BLaER1 treated with 17β-estradiol and CSF1 and Interleukin-3, amounts not matched to agents 10 nM and 100 nM (cell line): ENCODE measurements around the gene PAM16.

Experiments used
- H3K27ac ChIP-seq, 11 experiments: shearing (Covaris generic); formaldehyde crosslinking; 2 replicates each; pipeline ENCODE4 v1.8.1; 2022
- H3K27me3 ChIP-seq, 11 experiments: shearing (Covaris generic); formaldehyde crosslinking; 2 replicates each; pipeline ENCODE4 v1.8.1; 2022
- H3K36me3 ChIP-seq, 11 experiments: shearing (Covaris generic); formaldehyde crosslinking; 2 replicates each; pipeline ENCODE4 v1.8.1; 2022
- H3K4me1 ChIP-seq, 10 experiments: shearing (Covaris generic); formaldehyde crosslinking; 2 replicates each; pipeline ENCODE4 v1.8.1; 2022
- H3K4me2 ChIP-seq, 11 experiments: shearing (Covaris generic); formaldehyde crosslinking; 2 replicates each; pipeline ENCODE4 v1.8.1; 2022
- H3K4me3 ChIP-seq, 10 experiments: shearing (Covaris generic); formaldehyde crosslinking; 2 replicates each; pipeline ENCODE4 v1.8.1; 2022
- H3K9ac ChIP-seq, 11 experiments: shearing (Covaris generic); formaldehyde crosslinking; 2 replicates each; pipeline ENCODE4 v1.8.1; 2022
- H3K9me3 ChIP-seq, 11 experiments: shearing (Covaris generic); formaldehyde crosslinking; replicated peaks in 1 of 11; 2 replicates each; pipeline ENCODE4 v1.8.1; 2022
- H4K20me1 ChIP-seq, 11 experiments: shearing (Covaris generic); formaldehyde crosslinking; 2 replicates each; pipeline ENCODE4 v1.8.1; 2022
- Cebpa-rat ChIP-seq, 11 experiments: shearing (Covaris generic); IDR thresholded peaks; 2 replicates each; pipeline ENCODE4 v1.8.1; 2022

PAM16 gene

DNA sequence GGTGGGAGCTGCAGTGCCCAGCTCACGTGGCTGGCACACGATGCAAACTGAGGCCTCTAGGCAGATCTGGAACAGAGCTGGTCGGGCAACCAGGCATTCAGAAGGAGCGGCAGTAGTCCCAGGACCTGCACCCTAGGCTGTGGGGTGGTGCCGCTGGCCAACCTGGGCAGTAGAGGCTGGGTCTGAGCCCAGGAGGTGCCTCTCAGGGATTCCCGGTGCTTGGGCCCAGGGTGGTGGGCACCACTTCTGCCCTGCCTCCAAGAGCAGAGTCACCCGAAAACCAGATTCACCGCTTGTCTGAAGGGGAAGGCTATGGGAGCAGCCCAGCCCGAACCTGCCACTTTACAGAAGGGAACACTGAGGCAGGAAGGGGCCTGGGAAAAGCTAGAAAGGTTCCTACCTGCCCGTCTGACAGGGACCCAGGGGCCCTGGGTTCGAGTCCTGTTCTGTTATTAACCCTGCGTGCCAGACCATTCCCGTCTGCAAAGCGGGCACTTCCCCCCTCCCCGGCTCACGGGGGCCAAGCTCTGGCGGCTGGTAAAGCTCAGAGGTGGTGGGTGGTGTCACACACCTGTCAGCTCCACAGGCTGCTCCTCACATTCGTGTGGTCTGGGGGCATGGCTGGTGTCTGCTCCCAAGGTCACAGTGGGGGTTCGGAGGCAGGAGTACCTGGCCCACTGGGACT, 18.4 kb downstream of the PAM16 start:
- peaks cover 0 to 87% (median 48%) of the 10 kb centered on the region in 11 experiments; a peak in 19 of 22 replicates for H4K20me1 ChIP-seq
- peaks cover 22 to 54% (median 46%) of the 10 kb centered on the region in 11 experiments for H3K36me3 ChIP-seq
- peaks cover 22 to 42% (median 31%) of the 10 kb centered on the region in 10 experiments for H3K4me1 ChIP-seq
- H3K9ac ChIP-seq: 0 out of 22 replicates have a peak overlapping the region, but pooled peaks of 1 of the 11 experiments have one; percentile 2
- H3K27me3 ChIP-seq: no peaks in the 10 kb centered on the region
- no peak overlapping the region for H3K27ac ChIP-seq
- TF ChIP-seq Cebpa-rat (IDR thresholded peaks at IDR 0.05): no peak
- no peak overlapping the region for H3K4me3 ChIP-seq
- H3K9me3 ChIP-seq: no peaks in the 10 kb centered on the region
- H3K4me2 ChIP-seq: no peak overlapping the region

DNA sequence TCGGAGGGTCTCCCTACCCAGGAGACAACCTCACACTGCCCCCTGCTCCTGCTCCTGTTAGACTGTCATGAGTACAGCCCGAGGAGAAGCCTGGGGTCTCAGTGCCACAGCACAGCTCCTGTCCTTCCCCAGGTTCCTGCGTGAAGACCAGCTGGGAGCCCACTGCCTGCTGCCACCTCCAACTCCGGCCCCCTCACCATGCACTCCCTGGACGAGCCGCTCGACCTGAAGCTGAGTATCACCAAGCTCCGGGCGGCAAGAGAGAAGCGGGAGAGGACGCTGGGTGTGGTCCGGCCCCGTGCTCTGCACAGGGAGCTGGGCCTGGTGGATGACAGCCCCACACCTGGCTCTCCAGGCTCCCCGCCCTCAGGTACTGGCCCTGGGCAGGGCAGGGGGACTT, 19.0 kb downstream of the PAM16 start:
- peaks cover 15 to 47% (median 39%) of the 10 kb centered on the region in 11 experiments; a peak in 21 of 22 replicates for H3K36me3 ChIP-seq
- no peak for TF ChIP-seq Cebpa-rat (IDR thresholded peaks at IDR 0.05)

DNA sequence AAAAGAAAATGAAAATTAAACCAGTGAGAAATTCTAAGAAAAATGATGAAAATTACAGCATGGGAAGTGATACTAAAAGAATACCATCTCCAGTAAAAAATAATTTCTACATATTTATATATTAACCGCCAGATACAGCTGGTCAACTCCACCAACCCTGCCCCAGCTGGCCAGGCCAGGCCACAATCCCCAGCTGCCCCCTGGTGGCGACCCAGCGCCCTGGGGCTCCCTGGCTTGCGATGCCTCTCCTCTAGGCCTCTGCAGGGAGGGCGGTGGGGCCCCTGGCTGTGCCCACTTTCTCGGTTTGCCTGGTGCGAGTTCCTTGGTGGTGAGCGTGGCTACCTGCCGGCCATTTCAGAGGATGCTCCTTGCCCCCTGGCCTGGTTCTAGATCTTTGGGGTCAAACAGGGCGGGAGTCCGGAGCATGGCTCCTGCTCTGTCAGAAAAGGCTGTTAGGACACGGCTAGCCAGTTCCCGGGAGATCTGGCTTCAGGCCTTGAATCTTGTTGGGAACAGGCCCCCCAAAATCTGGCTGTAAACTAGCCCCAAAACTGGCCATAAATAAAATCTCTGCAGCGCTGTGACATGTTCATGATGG, 20.7 kb downstream of the PAM16 start:
- no peaks in the 10 kb centered on the region for H3K9me3 ChIP-seq
- peaks cover 3 to 33% (median 25%) of the 10 kb centered on the region in 11 experiments; a peak in 19 of 22 replicates for H3K36me3 ChIP-seq

More for the DNA sequence above, 19.0 kb downstream of the PAM16 start:
- no peak overlapping the region for H3K27ac ChIP-seq
- H3K9ac ChIP-seq: peak overlapping the region in 1 of 11 experiments; percentile 13; a peak in 1 of 22 replicates
- peaks cover 25 to 44% (median 35%) of the 10 kb centered on the region in 10 experiments for H3K4me1 ChIP-seq
- no peak overlapping the region for H3K4me3 ChIP-seq
- no peaks in the 10 kb centered on the region for H3K9me3 ChIP-seq
- no peak overlapping the region for H3K4me2 ChIP-seq
- peaks cover 0 to 83% (median 41%) of the 10 kb centered on the region in 11 experiments; a peak in 19 of 22 replicates for H4K20me1 ChIP-seq
- no peaks in the 10 kb centered on the region for H3K27me3 ChIP-seq

DNA sequence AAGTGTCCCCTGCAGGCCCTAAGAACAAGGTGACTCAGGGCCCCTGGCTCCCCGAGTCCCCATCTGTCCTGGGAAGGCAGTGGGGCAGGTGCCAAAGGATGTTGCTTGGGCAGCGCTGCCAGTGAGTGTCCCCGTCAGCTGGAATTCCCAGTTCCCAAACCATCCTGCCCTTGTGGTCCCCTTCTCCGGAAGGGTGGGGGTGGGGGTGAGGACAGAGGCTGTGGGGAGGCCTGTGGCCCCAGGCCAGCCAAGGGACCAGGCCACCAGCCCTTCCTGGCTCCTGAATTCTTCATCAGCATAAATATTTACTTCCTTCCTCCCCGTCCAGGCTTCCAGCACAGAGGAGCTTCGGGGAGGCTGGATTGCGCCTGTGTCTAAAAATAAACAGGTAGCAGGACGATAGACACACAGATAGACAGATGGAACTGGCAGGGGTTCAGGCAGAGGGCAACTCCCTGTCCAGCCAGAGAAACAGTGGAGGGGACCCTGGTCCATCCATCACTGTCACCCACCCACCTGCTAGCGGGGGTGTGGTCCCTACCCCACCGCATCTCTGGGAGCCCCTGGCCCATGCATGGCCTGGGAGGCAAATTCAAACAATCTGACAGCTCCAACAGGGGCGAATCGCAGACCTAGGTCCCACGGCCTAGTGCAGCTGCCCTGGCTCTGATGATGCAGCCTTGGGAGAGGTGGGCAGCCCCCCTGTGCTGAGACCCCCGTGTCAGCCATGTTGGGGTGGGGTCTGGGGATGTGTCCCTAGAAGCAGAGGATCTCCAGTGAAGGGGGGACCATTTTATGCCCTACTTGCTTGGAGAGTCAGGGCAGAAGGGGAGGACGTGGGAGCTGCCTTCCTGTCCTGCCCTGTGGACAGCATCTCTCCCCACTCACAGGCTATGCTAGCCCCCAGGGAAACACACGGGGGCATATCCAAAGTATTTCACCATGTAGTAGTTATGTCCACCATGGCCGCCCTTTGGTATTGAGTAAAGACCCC, 22.0 kb downstream of the PAM16 start:
- H3K4me1 ChIP-seq: peaks cover 55 to 63% (median 59%) of the 10 kb centered on the region in 10 experiments
- TF ChIP-seq Cebpa-rat (IDR thresholded peaks at IDR 0.05): no peak
- peak overlapping the region; percentile 93 to 99 (median 98) for H3K4me2 ChIP-seq
- H3K27ac ChIP-seq: peak overlapping the region; percentile 65 to 93 (median 88); a peak in 21 of 22 replicates
- no peaks in the 10 kb centered on the region for H3K27me3 ChIP-seq
- peak overlapping the region; percentile 54 to 75 (median 64); a peak in 14 of 20 replicates for H3K4me3 ChIP-seq
- peak overlapping the region; percentile 77 to 88 (median 83) for H3K9ac ChIP-seq
- peaks cover 11 to 87% (median 28%) of the 10 kb centered on the region in 11 experiments; a peak in 19 of 22 replicates for H4K20me1 ChIP-seq
- H3K36me3 ChIP-seq: peaks cover 0 to 23% (median 15%) of the 10 kb centered on the region in 11 experiments; a peak in 17 of 22 replicates
- no peaks in the 10 kb centered on the region for H3K9me3 ChIP-seq

More for the DNA sequence above, 20.7 kb downstream of the PAM16 start:
- peak overlapping the region in 5 of 11 experiments; percentile 16 to 33 (median 24); a peak in 5 of 22 replicates for H3K9ac ChIP-seq
- peak overlapping the region in 1 of 11 experiments; percentile 93; a peak in 1 of 22 replicates for H3K27ac ChIP-seq
- H4K20me1 ChIP-seq: peaks cover 0 to 85% (median 27%) of the 10 kb centered on the region in 11 experiments; a peak in 18 of 22 replicates
- H3K4me3 ChIP-seq: no peak overlapping the region
- no peak for TF ChIP-seq Cebpa-rat (IDR thresholded peaks at IDR 0.05)
- H3K27me3 ChIP-seq: no peaks in the 10 kb centered on the region
- peaks cover 42 to 59% (median 52%) of the 10 kb centered on the region in 10 experiments for H3K4me1 ChIP-seq
- peak overlapping the region in 4 of 11 experiments; percentile 96 to 99 (median 98); a peak in 6 of 22 replicates for H3K4me2 ChIP-seq

DNA sequence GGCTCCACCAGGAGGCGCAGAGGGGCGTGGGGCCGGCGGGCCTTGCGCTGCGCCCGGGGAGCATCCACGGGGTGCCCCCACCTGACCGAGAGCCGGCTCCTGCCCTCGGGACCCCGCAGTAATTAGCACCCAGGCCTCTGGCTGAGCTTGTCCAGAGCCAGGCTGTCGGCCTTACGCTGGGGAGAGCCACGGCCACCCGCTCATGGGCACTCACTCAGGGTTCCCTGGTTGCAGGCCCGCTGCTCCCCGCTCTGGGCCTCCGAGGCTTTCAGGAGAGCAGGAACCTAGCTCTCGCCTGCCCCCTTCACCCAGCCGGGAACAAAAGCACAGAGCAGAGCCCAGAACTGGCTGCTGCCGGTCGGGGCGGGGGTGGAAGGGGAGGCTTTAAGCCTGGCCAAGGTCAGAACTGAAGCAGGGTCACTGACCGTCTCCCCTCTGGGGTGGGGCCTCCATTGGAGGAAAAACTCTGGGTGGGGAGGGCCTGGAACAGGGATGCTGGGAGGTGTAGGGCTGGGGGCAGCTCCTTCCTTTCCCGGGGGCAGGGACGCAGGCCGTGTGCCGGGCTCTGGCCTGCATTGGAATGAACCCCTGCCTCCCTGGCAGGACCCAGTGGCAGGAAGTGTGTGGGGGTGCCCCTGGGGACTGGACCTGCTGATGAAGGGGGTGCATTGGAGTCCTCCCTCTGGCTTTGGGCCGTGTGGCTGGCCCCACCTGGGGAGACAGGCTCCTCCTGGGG, 22.9 kb downstream of the PAM16 start:
- H3K4me1 ChIP-seq: peaks cover 64 to 72% (median 68%) of the 10 kb centered on the region in 10 experiments
- peak overlapping the region; percentile 54 to 75 (median 64) for H3K4me3 ChIP-seq
- H4K20me1 ChIP-seq: peaks cover 19 to 87% (median 35%) of the 10 kb centered on the region in 11 experiments; a peak in 21 of 22 replicates
- no peaks in the 10 kb centered on the region for H3K9me3 ChIP-seq
- no peak for TF ChIP-seq Cebpa-rat (IDR thresholded peaks at IDR 0.05)
- H3K9ac ChIP-seq: peak overlapping the region; percentile 77 to 88 (median 83)
- H3K36me3 ChIP-seq: peaks cover 0 to 17% (median 11%) of the 10 kb centered on the region in 11 experiments; a peak in 17 of 22 replicates
- no peaks in the 10 kb centered on the region for H3K27me3 ChIP-seq
- peak overlapping the region; percentile 65 to 93 (median 88); a peak in 21 of 22 replicates for H3K27ac ChIP-seq
- peak overlapping the region; percentile 93 to 99 (median 98) for H3K4me2 ChIP-seq

DNA sequence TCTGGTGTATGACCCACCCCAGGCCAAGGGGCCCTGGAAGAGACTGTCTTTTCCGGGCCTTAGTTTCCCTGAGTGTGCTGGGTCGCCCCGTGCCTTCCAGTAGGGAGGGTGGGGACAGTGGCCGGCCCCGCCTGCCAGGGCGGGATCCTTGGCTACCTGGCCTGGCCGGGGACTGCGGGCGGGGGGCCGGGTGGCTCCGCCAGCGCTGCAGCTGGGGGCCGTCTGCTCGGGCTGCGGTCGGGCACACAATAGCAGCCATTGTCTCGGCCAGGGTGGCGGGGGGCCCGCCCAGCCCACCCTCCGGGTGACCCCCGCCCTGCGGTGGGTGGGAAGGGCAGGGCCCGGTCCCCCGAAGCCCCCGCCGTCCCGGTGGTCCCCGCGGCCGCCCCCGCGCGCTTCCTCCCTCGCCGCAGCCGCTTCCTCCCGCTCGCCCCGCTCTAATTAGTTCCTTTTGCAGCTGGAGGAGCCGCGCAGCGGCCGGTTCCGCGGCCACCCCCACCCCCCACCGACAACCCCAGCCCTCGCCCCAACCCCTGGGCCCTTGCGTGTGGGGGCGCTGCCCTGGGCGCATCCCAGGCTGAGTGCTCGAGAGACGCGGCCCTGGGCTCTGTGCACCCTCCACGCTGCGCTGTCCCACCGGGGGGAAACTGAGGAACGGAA, 23.6 kb downstream of the PAM16 start:
- peaks cover 0 to 10% (median 6%) of the 10 kb centered on the region in 11 experiments; a peak in 14 of 22 replicates for H3K36me3 ChIP-seq
- H3K27ac ChIP-seq: peak overlapping the region; percentile 65 to 93 (median 88); a peak in 21 of 22 replicates
- H3K9me3 ChIP-seq: no peaks in the 10 kb centered on the region
- H3K4me3 ChIP-seq: peak overlapping the region; percentile 54 to 75 (median 64)
- H3K4me2 ChIP-seq: peak overlapping the region; percentile 93 to 99 (median 98)
- H3K9ac ChIP-seq: peak overlapping the region; percentile 77 to 88 (median 83)
- H3K27me3 ChIP-seq: no peaks in the 10 kb centered on the region
- no peak for TF ChIP-seq Cebpa-rat (IDR thresholded peaks at IDR 0.05)
- peaks cover 64 to 79% (median 74%) of the 10 kb centered on the region in 10 experiments for H3K4me1 ChIP-seq
- H4K20me1 ChIP-seq: peaks cover 19 to 87% (median 36%) of the 10 kb centered on the region in 11 experiments; a peak in 21 of 22 replicates

DNA sequence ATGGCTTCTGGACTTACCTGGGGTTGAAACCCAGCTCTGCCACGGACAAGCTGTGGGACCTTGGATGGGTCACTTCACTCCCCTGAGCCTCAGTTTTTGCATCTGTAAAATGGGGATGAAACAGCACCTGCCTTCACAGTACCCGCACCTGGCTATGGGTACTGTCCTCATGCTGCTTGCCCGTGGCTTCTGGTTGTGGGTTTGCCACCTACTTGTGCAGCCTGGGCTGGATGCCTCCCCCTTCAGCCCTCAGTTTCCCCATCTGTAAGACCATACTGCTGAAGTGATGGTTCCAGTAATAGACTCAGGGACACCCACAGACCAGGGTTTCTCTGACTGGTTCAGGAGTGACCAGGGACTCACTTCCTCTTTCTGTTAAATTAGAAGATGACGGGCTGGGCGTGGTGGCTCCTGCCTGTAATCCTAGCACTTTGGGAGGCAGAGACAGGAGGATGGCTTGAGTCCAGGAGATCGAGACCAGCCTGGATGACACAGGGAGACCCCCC, 25.8 kb downstream of the PAM16 start:
- Histone ChIP-seq H3K27me3 (no peaks in the 10 kb centered on the region), H3K4me2 (peak overlapping the region; percentile 41 to 99 (median 82)), H3K4me1 (peaks cover 67 to 97% (median 89%) of the 10 kb centered on the region in 10 experiments), H3K4me3 (no peak overlapping the region), H3K9me3 (no peaks in the 10 kb centered on the region), H3K36me3 (no peaks in the 10 kb centered on the region), H3K27ac (peak overlapping the region in 6 of 11 experiments; percentile 6 to 68 (median 36); a peak in 7 of 22 replicates), H3K9ac (no peak overlapping the region), H4K20me1 (peaks cover 20 to 87% (median 52%) of the 10 kb centered on the region in 11 experiments; a peak in 21 of 22 replicates)
- no peak for TF ChIP-seq Cebpa-rat (IDR thresholded peaks at IDR 0.05)
